Adrenal gland (tissue), 5 donors: ENCODE measurements around the gene QRICH2.
"Not testable (repeated sequence)": the region's sequence is repeated elsewhere in the genome, so short reads cannot be mapped to it uniquely, and the experiment has no call there.

Experiments used
- POLR2A ChIP-seq, 2 donors: fragments of 450-650 bp; IDR thresholded peaks; one replicate each; pipeline ENCODE4 v1.6.1; 2017; ENCODE audit warnings: antibody characterized with exemption in 2 of 2, mild to moderate bottlenecking in 2 of 2, moderate library complexity in 1 of 2
- TF ChIP-seq, protein P1 (sequence below), 6 experiments: fragments of 450-650 bp in 4 of 6; fragments of 200-600 bp in 2 of 6; sonication (generic) in 1 of 6; IDR thresholded peaks; 1 replicate in 5 of 6; 2 replicates in 1 of 6; pipeline versions ENCODE4 v1.5.1 to v1.8.0; 2016 to 2021; ENCODE audit warnings: antibody characterized with exemption in 6 of 6, mild to moderate bottlenecking in 2 of 6, moderate library complexity in 1 of 6
- donor health status: DM: no; HTN: no; CAD: no.

DNA sequence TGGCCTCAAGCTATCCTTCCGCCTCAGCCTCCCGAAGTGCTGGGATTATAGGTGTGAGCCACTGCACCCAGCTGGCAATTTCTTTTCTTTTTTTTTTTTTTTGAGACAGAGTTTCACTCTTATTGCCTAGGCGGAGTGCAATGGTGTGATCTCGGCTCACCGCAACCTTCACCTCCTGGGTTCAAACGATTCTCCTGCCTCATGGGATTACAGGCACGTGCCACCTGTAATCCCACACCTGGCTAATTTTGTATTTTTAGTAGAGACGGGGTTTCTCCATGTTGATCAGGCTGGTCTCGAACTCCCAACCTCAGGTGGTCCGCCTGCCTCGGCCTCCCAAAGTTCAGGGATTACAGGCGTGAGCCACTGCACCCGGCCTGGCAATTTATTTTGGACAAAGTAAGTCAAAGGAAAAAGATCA lies 40.5 kb downstream of the QRICH2 start:
- TF ChIP-seq, protein P1, sequence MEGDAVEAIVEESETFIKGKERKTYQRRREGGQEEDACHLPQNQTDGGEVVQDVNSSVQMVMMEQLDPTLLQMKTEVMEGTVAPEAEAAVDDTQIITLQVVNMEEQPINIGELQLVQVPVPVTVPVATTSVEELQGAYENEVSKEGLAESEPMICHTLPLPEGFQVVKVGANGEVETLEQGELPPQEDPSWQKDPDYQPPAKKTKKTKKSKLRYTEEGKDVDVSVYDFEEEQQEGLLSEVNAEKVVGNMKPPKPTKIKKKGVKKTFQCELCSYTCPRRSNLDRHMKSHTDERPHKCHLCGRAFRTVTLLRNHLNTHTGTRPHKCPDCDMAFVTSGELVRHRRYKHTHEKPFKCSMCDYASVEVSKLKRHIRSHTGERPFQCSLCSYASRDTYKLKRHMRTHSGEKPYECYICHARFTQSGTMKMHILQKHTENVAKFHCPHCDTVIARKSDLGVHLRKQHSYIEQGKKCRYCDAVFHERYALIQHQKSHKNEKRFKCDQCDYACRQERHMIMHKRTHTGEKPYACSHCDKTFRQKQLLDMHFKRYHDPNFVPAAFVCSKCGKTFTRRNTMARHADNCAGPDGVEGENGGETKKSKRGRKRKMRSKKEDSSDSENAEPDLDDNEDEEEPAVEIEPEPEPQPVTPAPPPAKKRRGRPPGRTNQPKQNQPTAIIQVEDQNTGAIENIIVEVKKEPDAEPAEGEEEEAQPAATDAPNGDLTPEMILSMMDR (IDR thresholded peaks at IDR 0.05) = not testable (repeated sequence)
- not testable (repeated sequence) for TF ChIP-seq POLR2A (IDR thresholded peaks at IDR 0.05)
